HepG2 (cell line): ENCODE results near the gene TAMALIN. TPM values are rescaled to one million over a fixed set of nuclear protein-coding genes. Genes with fewer than 3 reads are reported as not detected.
A peak's percentile ranks its signal among the peaks of the same experiment; 100 is the strongest.

Experiments used
- ARHGAP35 ChIP-seq: sonication (generic); formaldehyde crosslinking; IDR thresholded peaks from 2 replicates; pipeline ENCODE4 v1.9.0; 2022; ENCODE audit warnings: mild to moderate bottlenecking, inconsistent platforms, moderate library complexity, missing genetic modification reagents, borderline replicate concordance
- ATF4 ChIP-seq, 2 experiments: fragments of 450-650 bp in 1 of 2; sonication (generic) in 1 of 2; formaldehyde crosslinking; IDR thresholded peaks; 2 replicates each; pipeline versions ENCODE4 v1.5.0 to v1.8.0; 2020 to 2022; ENCODE audit warnings: mild to moderate bottlenecking in 1 of 2, missing genetic modification reagents in 1 of 2
- BRD4 ChIP-seq: sonication (generic); formaldehyde crosslinking; IDR thresholded peaks from 2 replicates; pipeline ENCODE4 v1.4.0; 2020; ENCODE audit warnings: missing genetic modification reagents
- CREB1 ChIP-seq, 2 experiments: fragments of 450-650 bp in 1 of 2; IDR thresholded peaks; 2 replicates each; pipeline ENCODE4 v1.6.1; 2016 to 2017; ENCODE audit warnings: control low read depth in 1 of 2, mild to moderate bottlenecking in 1 of 2, missing compliant biosample characterization in 1 of 2, missing genetic modification characterization in 1 of 2
- FOXA1 ChIP-seq, 2 experiments: fragments of 450-650 bp in 1 of 2; sonication (generic) in 1 of 2; formaldehyde crosslinking in 1 of 2; IDR thresholded peaks; 2 replicates each; pipeline versions ENCODE4 v1.4.0 to v1.6.1; 2016 to 2020; ENCODE audit warnings: missing genetic modification reagents in 1 of 2
- FUBP1 ChIP-seq: sonication (generic); formaldehyde crosslinking; IDR thresholded peaks from 2 replicates; pipeline ENCODE4 v1.5.1; 2020; ENCODE audit warnings: missing genetic modification reagents, mild to moderate bottlenecking, borderline replicate concordance
- MAF1 ChIP-seq: sonication (generic); formaldehyde crosslinking; IDR thresholded peaks from 2 replicates; pipeline ENCODE4 v1.5.0; 2020; ENCODE audit warnings: missing genetic modification reagents, borderline replicate concordance
- NFATC3 ChIP-seq: sonication (generic); formaldehyde crosslinking; IDR thresholded peaks from 2 replicates; pipeline ENCODE4 v1.5.1; 2020; ENCODE audit warnings: mild to moderate bottlenecking, missing genetic modification reagents
- SMAD1 ChIP-seq: sonication (generic); formaldehyde crosslinking; IDR thresholded peaks from 2 replicates; pipeline ENCODE4 v1.4.0; 2020; ENCODE audit warnings: missing genetic modification reagents, low read depth, mild to moderate bottlenecking, borderline replicate concordance
- ZNF101 ChIP-seq: sonication (generic); formaldehyde crosslinking; IDR thresholded peaks from 2 replicates; pipeline ENCODE4 v1.4.0; 2020; ENCODE audit warnings: mild to moderate bottlenecking, low read depth, missing genetic modification reagents, borderline replicate concordance
- ZNF138 ChIP-seq: sonication (generic); formaldehyde crosslinking; IDR thresholded peaks from 2 replicates; pipeline ENCODE4 v1.5.0; 2020; ENCODE audit warnings: mild to moderate bottlenecking, low read depth, missing genetic modification reagents
- ZNF234 ChIP-seq: sonication (generic); formaldehyde crosslinking; conservative IDR thresholded peaks from 2 replicates; pipeline ENCODE4 v1.5.1; 2020; ENCODE audit warnings: mild to moderate bottlenecking, missing genetic modification reagents
- ZNF770 ChIP-seq: sonication (generic); formaldehyde crosslinking; IDR thresholded peaks from 2 replicates; pipeline ENCODE4 v1.5.0; 2020; ENCODE audit warnings: mild to moderate bottlenecking, missing genetic modification reagents
- polyA plus RNA-seq, 8 experiments: library from polyadenylated mRNA; depleted of rRNA in 3 of 8; stranded (reverse) in 7 of 8; unstranded in 1 of 8; fragments of >200 nt; fragmentation: Illumina TruSeq in 4 of 8; extraction: Trizol in 4 of 8; gene quantifications; 2 replicates each; pipeline versions ENCODE4 v1.2.1 to v1.2.3, GENCODE V29; 2011 to 2016; ENCODE audit warnings: low read depth in 4 of 8, missing spikeins in 1 of 8, mixed read lengths in 1 of 8; ENCODE audit not compliant: insufficient read depth in 1 of 8
- total RNA-seq, 5 experiments: library from RNA; depleted of rRNA; stranded (reverse); fragments of >200 nt; fragmentation: Illumina TruSeq; extraction: Trizol; gene quantifications; 2 replicates each; pipeline ENCODE4 v1.2.3, GENCODE V29; 2016; ENCODE audit warnings: low read depth in 1 of 5
- TF ChIP-seq, protein P1 (sequence below): sonication (generic); formaldehyde crosslinking; IDR thresholded peaks from 2 replicates; pipeline ENCODE4 v1.8.0; 2022; ENCODE audit warnings: mild to moderate bottlenecking, missing genetic modification reagents
- TF ChIP-seq, protein P2 (sequence below): sonication (generic); formaldehyde crosslinking; IDR thresholded peaks from 2 replicates; pipeline ENCODE4 v1.5.1; 2020; ENCODE audit warnings: mild to moderate bottlenecking, missing genetic modification reagents

TAMALIN gene
- total and polyA plus RNA-seq, 2 of the 13 experiments (the other 11 are each of a cell fraction or from before 2014, with no cell fraction given) = 2.9 to 10.9 TPM

GRCh38 chr12:52023182-52023975 is 16.6 kb downstream of the TAMALIN start (continued):
- TF ChIP-seq ATF4 (CRISPR knock-in tag; IDR thresholded peaks at IDR 0.05) (0 out of 4 replicates have a peak, but pooled peaks of 1 of the 2 experiments have one; percentile 21), NFATC3 (CRISPR knock-in tag) (no peak), MAF1 (CRISPR knock-in tag) (no peak), BRD4 (no peak), ZNF101 (no peak), FOXA1 (IDR thresholded peaks at IDR 0.05) (no peak), FOXA1 (CRISPR knock-in tag; IDR thresholded peaks at IDR 0.05) (no peak; the same call in 1 of the 2 replicates), ZNF234 (CRISPR knock-in tag) (no peak), ZNF770 (0 out of 2 replicates have a peak, but pooled peaks have one; percentile 11), CREB1 (IDR thresholded peaks at IDR 0.05) (0 out of 2 replicates have a peak, but pooled peaks have one; percentile 32), CREB1 (CRISPR knock-in tag; IDR thresholded peaks at IDR 0.05) (no peak), ZNF138 (CRISPR knock-in tag) (no peak), FUBP1 (CRISPR knock-in tag) (no peak), SMAD1 (CRISPR knock-in tag) (peak; percentile 77; the same call in 1 of the 2 replicates), ARHGAP35 (no peak)
- TF ChIP-seq, protein P1, sequence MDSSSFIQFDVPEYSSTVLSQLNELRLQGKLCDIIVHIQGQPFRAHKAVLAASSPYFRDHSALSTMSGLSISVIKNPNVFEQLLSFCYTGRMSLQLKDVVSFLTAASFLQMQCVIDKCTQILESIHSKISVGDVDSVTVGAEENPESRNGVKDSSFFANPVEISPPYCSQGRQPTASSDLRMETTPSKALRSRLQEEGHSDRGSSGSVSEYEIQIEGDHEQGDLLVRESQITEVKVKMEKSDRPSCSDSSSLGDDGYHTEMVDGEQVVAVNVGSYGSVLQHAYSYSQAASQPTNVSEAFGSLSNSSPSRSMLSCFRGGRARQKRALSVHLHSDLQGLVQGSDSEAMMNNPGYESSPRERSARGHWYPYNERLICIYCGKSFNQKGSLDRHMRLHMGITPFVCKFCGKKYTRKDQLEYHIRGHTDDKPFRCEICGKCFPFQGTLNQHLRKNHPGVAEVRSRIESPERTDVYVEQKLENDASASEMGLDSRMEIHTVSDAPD (CRISPR knock-in tag) = no peak
- TF ChIP-seq, protein P2, sequence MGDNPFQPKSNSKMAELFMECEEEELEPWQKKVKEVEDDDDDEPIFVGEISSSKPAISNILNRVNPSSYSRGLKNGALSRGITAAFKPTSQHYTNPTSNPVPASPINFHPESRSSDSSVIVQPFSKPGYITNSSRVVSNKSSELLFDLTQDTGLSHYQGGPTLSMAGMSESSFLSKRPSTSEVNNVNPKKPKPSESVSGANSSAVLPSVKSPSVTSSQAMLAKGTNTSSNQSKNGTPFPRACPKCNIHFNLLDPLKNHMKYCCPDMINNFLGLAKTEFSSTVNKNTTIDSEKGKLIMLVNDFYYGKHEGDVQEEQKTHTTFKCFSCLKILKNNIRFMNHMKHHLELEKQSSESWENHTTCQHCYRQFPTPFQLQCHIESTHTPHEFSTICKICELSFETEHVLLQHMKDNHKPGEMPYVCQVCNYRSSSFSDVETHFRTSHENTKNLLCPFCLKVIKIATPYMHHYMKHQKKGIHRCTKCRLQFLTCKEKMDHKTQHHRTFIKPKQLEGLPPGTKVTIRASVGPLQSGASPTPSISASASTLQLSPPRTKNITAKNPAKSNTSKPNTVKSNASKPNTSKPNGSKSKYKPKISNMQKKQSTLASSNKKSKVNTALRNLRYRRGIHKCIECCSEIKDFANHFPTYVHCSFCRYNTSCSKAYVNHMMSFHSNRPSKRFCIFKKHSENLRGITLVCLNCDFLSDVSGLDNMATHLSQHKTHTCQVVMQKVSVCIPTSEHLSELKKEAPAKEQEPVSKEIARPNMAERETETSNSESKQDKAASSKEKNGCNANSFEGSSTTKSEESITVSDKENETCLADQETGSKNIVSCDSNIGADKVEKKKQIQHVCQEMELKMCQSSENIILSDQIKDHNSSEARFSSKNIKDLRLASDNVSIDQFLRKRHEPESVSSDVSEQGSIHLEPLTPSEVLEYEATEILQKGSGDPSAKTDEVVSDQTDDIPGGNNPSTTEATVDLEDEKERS (CRISPR knock-in tag) = no peak; the same call in 1 of the 2 replicates
